Vagina (tissue), 2 donors: ENCODE results near the gene GLOD4.

Experiments used
- CTCF ChIP-seq, 3 experiments: fragments of 450-650 bp in 2 of 3; fragments of 200-600 bp in 1 of 3; sonication (generic) in 1 of 3; IDR thresholded peaks; one replicate each; pipeline ENCODE4 v1.5.1; 2017 to 2019; ENCODE audit warnings: antibody characterized with exemption in 3 of 3, mild to moderate bottlenecking in 2 of 3, moderate library complexity in 2 of 3
- POLR2A ChIP-seq, 2 donors: fragments of 450-650 bp; IDR thresholded peaks; one replicate each; pipeline ENCODE4 v1.6.1; 2017; ENCODE audit warnings: antibody characterized with exemption in 2 of 2, mild to moderate bottlenecking in 2 of 2, moderate library complexity in 2 of 2
- POLR2AphosphoS5 ChIP-seq, 2 donors: sonication (generic); formaldehyde crosslinking; IDR thresholded peaks; one replicate each; pipeline ENCODE4 v1.9.0; 2017; ENCODE audit warnings: antibody characterized with exemption in 2 of 2, mild to moderate bottlenecking in 2 of 2, low read depth in 1 of 2; ENCODE audit not compliant: insufficient read depth in 1 of 2

- no peak for TF ChIP-seq CTCF (IDR thresholded peaks at IDR 0.05)
- TF ChIP-seq POLR2A (IDR thresholded peaks at IDR 0.05): no peak
- TF ChIP-seq POLR2AphosphoS5 (IDR thresholded peaks at IDR 0.05; ENCODE audit: insufficient read depth in 1 of 2, low read depth in 1 of 2): no peak
These were observed 48.3 kb upstream of the GLOD4 start for GRCh38 chr17:830381-830780.
